ENCODE data around the gene FOXB1.

FOXB1 gene

DNA sequence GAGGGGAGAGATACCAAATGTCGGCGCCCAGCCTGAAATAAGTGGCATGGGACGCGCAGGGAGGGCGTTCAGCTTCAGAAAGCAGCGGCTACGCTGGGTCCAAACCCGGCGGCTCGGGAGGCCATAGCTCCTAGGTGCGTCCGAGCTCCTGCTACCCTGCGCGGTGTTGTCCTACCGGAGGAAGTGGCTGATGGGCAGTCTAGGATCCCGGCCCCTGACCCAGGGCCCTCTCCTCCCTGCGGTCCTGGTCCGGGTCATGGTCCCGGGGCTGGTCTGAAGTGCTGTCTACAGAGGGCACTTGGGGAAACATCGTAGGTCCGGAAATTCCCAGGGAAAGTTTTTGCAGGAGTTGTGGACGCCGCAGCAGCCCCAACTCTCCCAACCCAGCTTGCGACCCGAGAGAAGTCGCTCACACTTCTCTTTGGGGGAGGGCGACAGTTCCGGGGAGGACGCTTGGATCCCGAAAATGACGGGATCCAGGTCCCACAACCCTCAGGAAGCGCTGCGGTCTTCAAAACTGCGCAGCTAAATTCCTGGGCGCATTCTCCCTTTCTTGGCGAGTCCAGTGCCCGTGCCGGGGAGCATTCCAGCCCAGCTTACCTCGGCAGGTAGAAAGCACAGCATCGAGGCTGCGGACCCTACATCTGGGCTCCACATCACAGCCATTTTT lies 9.1 kb upstream of the FOXB1 start:
- TF ChIP-seq, protein P1, sequence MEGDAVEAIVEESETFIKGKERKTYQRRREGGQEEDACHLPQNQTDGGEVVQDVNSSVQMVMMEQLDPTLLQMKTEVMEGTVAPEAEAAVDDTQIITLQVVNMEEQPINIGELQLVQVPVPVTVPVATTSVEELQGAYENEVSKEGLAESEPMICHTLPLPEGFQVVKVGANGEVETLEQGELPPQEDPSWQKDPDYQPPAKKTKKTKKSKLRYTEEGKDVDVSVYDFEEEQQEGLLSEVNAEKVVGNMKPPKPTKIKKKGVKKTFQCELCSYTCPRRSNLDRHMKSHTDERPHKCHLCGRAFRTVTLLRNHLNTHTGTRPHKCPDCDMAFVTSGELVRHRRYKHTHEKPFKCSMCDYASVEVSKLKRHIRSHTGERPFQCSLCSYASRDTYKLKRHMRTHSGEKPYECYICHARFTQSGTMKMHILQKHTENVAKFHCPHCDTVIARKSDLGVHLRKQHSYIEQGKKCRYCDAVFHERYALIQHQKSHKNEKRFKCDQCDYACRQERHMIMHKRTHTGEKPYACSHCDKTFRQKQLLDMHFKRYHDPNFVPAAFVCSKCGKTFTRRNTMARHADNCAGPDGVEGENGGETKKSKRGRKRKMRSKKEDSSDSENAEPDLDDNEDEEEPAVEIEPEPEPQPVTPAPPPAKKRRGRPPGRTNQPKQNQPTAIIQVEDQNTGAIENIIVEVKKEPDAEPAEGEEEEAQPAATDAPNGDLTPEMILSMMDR (IDR thresholded peaks at IDR 0.05): no peak

DNA sequence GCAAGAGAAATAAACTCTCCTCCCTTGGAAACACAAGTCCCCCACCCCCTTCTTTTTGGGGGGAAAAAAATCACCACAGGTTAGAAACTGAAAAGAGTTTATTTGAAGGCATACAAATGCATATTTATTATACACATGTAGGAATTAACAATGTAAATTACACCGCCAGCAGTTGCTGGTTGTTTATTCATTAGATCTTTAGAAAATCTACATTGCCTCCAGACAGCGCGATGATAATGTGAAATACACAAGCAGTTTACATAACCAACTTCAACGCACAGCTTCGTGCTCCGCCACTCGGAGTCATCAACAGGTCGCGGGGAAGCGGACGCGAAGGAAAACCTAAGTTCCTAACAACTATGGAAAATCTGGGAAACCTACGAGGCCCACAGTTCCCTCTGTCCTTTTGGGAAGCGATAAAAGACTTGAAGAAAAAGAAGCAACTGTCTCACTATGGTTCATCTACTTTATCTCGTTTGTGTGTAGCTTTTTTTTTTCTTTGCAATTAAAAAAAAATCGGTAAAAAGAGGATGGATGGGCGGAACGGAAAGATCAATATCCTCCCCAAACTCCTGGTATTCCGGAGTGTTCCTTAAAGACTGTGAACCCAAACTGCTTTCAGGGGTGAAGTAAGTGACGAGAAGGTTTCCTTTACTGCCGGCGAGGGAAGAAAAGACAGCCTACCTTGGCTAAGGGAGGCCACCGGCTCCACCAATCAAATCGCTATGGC lies 8.4 kb upstream of the FOXB1 start:
- TF ChIP-seq, protein P1 (IDR thresholded peaks at IDR 0.05): no peak

DNA sequence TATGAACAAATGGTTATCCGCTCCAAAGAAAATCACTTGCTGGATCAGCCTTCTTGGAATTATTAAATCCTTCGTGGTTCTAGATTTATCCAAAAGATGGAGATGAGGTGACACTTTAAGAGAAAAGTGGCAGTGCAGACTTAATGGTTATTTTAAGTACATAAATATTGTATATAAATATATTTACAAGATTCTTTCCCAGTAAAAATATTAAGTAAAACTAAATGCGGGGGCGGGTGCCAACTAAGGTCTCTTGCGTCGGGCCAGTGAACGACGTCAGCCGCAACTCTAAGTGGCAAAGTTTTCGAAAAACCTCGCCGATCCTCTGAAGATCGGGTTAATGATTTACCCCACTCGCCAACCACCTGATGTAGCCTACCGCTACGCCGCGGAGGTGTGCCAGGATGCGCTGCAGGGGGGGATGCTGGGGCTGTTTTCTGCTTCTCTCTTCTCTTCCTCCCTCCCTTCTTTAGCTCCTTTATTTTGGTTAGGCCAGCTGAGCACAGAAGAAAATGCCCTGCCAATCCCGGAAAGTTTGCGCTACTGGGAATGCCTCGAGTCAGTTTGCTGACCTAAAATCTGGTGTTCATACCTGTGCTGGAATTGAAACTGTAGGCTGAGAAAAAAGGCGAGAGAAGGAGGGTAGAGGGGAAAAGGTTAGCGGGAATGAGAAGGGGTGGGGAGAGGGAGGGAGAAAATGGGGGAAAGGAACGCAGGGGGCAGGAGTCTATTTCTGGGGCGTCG lies 7.6 kb upstream of the FOXB1 start:
- TF ChIP-seq, protein P1 (IDR thresholded peaks at IDR 0.05): no peak

DNA sequence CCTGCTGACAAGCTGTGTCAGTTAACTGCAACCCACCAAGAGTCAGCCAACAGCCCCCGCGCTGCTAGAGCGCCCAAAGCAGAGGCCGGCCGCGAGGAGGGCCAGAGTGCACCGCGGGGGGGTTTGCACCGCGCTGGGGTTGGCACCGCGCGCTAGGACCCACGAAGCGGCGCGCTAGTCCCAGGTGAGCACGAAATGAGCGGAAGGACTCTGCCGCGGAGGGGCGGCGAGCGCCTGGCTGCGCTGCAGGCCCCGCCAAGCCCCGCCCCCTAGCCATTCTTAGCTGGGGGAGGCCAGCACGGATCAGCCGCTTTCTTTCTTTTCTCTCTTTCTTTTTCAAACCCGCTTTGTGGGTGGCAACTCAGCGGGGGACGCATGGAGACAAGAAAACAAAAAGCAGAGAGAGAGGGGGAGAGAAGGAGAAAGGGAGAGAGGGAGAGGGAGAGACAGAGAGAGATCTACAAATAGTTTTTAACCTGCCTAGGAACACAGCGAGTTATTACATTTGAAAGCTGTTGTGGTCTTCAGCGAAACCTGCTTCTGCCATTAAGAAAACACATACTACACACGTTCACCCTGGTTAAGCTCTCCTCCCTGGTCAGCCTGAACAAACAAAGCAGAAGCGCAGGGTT lies 6.9 kb upstream of the FOXB1 start:
- TF ChIP-seq, protein P1 (IDR thresholded peaks at IDR 0.05): no peak

DNA sequence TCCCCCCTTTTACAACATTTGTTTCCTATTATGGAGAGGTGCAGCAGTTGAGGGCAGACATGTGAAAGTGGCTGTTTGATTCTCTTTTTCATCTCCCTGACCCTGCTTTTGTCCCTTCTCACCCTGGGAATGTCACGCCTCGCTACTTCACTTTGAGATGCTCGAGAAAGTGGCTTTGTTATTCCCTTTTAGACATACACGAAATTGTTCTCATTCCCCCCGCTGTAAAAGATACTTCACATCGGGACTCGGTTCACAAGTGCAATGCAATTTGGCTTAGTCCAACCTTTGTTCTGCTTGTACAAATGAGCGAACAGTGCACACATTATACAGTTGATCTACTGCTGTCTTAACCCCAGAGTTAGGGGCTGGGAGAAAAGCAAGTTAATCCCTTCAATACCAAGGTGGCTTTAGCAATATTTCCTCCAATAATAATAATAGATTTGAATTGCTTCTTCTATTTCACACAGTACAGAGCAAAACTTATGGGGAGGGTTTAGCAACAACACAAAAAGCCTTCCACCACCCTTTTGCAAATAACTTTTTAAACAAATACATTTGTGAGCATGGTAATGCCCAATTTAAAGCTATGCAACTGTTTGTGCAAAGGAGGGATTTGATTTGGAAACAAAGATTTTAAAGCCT lies 5.7 kb upstream of the FOXB1 start:
- TF ChIP-seq, protein P1 (IDR thresholded peaks at IDR 0.05): no peak

DNA sequence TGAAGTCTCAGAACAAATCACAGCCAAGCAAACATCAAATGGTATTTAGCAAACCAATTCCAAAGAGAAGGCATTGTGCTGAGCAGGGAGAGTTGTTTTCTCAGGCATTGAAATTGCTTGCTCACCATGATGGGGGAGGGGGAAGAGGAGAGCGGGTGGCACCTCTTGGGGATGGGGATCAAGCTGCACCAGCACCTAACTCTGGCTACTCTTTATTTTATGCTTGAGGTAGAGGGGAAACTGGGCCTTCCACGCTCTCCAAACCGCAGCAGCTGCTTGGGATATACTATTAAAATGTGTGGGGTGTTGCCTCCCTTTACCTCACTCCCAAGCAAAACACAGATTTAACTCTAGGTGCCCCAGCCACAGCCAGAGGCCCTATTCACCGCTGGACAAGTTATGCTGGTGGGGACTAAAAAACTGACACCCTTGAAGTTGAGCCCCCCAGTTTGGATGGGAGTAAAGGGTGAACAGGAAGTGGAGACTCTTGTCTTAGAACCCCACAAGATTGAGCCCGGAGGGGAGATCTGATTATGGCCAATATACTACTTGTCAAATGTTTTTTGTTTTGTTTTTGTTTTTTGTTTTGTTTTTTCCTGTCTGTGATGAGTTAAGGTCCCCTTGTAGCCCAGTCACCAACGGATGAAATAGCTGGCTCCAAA lies 5.0 kb upstream of the FOXB1 start:
- TF ChIP-seq, protein P1 (IDR thresholded peaks at IDR 0.05): no peak
